GM18505 (cell line): ENCODE measurements around the gene BNIP5.

Experiments used
- ATAC-seq: cut with Tn5 transposase; IDR thresholded peaks from one replicate; pipeline ENCODE4 v1.9.1; 2021; ENCODE audit not compliant: unreplicated experiment
- POLR2A ChIP-seq: IDR thresholded peaks from 4 replicates; pipeline ENCODE4 v1.6.1; 2011; ENCODE audit warnings: borderline replicate concordance; ENCODE audit not compliant: insufficient read depth, insufficient read length; ENCODE audit errors: extremely low read depth

The BNIP5 gene

GRCh38 chr6:36298027-36298426, 38.7 kb downstream of the BNIP5 start:
- ATAC-seq, result no peak

GRCh38 chr6:36297511-36297910, 39.2 kb downstream of the BNIP5 start:
- no peak for TF ChIP-seq POLR2A
- ATAC-seq, result no peak

More at GRCh38 chr6:36298027-36298426, 38.7 kb downstream of the BNIP5 start:
- no peak for TF ChIP-seq POLR2A

- no peak for ATAC-seq
- TF ChIP-seq POLR2A, result no peak
Observed at GRCh38 chr6:36297051-36297450, 39.6 kb downstream of the BNIP5 start.

GRCh38 chr6:36296240-36296639, 40.4 kb downstream of the BNIP5 start:
- TF ChIP-seq POLR2A, result no peak
- no peak for ATAC-seq

- TF ChIP-seq POLR2A, result no peak
- ATAC-seq, result no peak
Observed at GRCh38 chr6:36292170-36292569, 44.5 kb downstream of the BNIP5 start.

- no peak for ATAC-seq
- no peak for TF ChIP-seq POLR2A
Observed at GRCh38 chr6:36290668-36291620, 45.7 kb downstream of the BNIP5 start.

- no peak for ATAC-seq
- TF ChIP-seq POLR2A, result no peak
Observed at GRCh38 chr6:36289281-36289878, 47.3 kb downstream of the BNIP5 start.

GRCh38 chr6:36286858-36287257, 49.8 kb downstream of the BNIP5 start:
- no peak for ATAC-seq

GRCh38 chr6:36285797-36286196, 50.9 kb downstream of the BNIP5 start:
- no peak for TF ChIP-seq POLR2A
- ATAC-seq, result no peak

More at GRCh38 chr6:36286858-36287257, 49.8 kb downstream of the BNIP5 start:
- no peak for TF ChIP-seq POLR2A

- TF ChIP-seq POLR2A, result no peak
Observed at GRCh38 chr6:36285187-36285671, 51.5 kb downstream of the BNIP5 start.

GRCh38 chr6:36284359-36284758, 52.3 kb downstream of the BNIP5 start:
- no peak for ATAC-seq
- no peak for TF ChIP-seq POLR2A

More at GRCh38 chr6:36285187-36285671, 51.5 kb downstream of the BNIP5 start:
- no peak for ATAC-seq

- ATAC-seq, result no peak
- TF ChIP-seq POLR2A, result no peak
Observed at GRCh38 chr6:36283608-36284007, 53.1 kb downstream of the BNIP5 start.

GRCh38 chr6:36280983-36281382, 55.7 kb downstream of the BNIP5 start:
- no peak for ATAC-seq
- no peak for TF ChIP-seq POLR2A

- TF ChIP-seq POLR2A, result no peak
- ATAC-seq, result no peak
Observed at GRCh38 chr6:36280467-36280866, 56.2 kb downstream of the BNIP5 start.
